Gastrocnemius medialis (tissue), 4 donors: ENCODE data around the gene PALLD. TPM values are rescaled to one million over a fixed set of nuclear protein-coding genes. Genes with fewer than 3 reads are reported as not detected.

Experiments
- ATAC-seq, 2 donors: fragments of 150-250 bp; one replicate each; pipeline ENCODE4 v1.9.1; 2016
- DNase-seq, 2 donors: peaks; one replicate each; pipeline ENCODE4 v3.0.0-alpha.2; 2019
- H3K27ac ChIP-seq, 4 donors: fragments of 200-600 bp; sonication (generic); 1 replicate in 1 of 4; 2 replicates in 3 of 4; pipeline ENCODE4 v1.5.1; 2016 to 2018; ENCODE audit warnings: mild to moderate bottlenecking in 2 of 4, moderate library complexity in 1 of 4
- H3K27me3 ChIP-seq, 3 donors: fragments of 200-600 bp; sonication (generic) in 2 of 3; 1 replicate in 1 of 3; 2 replicates in 2 of 3; pipeline versions ENCODE4 v1.5.1 to v1.6.0; 2016 to 2019; ENCODE audit warnings: mild to moderate bottlenecking in 1 of 3, moderate library complexity in 1 of 3
- H3K36me3 ChIP-seq, 2 donors: fragments of 200-600 bp; sonication (generic) in 1 of 2; one replicate each; pipeline ENCODE4 v1.5.1; 2017 to 2018
- H3K4me1 ChIP-seq, 2 donors: fragments of 200-600 bp; sonication (generic) in 1 of 2; one replicate each; pipeline ENCODE4 v1.5.1; 2016 to 2017; ENCODE audit warnings: mild to moderate bottlenecking in 2 of 2
- H3K4me3 ChIP-seq, 4 donors: fragments of 200-600 bp; sonication (generic) in 3 of 4; 1 replicate in 1 of 4; 2 replicates in 3 of 4; pipeline ENCODE4 v1.5.1; 2016 to 2019; ENCODE audit warnings: mild to moderate bottlenecking in 2 of 4
- H3K9me3 ChIP-seq, 3 donors: fragments of 200-600 bp; sonication (generic) in 2 of 3; 1 replicate in 1 of 3; 2 replicates in 2 of 3; pipeline ENCODE4 v1.5.1; 2016 to 2019
- CTCF ChIP-seq, 5 experiments: fragments of 450-650 bp in 3 of 5; fragments of 200-600 bp in 2 of 5; sonication (generic) in 2 of 5; IDR thresholded peaks in 4 of 5; conservative IDR thresholded peaks in 1 of 5; 1 replicate in 4 of 5; 2 replicates in 1 of 5; pipeline ENCODE4 v1.5.1; 2016 to 2019; ENCODE audit warnings: antibody characterized with exemption in 5 of 5, mild to moderate bottlenecking in 3 of 5, moderate library complexity in 3 of 5
- POLR2A ChIP-seq, 2 donors: fragments of 450-650 bp; IDR thresholded peaks; one replicate each; pipeline ENCODE4 v1.6.1; 2017; ENCODE audit warnings: antibody characterized with exemption in 2 of 2, mild to moderate bottlenecking in 2 of 2, moderate library complexity in 2 of 2
- in situ Hi-C, 4 donors: fragments of 200-750 bp; cut with MboI; loops; one replicate each; pipeline versions ENCODE4 v1.15.0 to v1.8.0; 2017; ENCODE audit warnings: low sequenced_read_pairs in 4 of 4
- intact Hi-C: fragments of 100-400 bp; cut with DNase I; formaldehyde crosslinking; loops from one replicate; pipeline ENCODE4 v1.15.1; 2023; ENCODE audit warnings: low total_unique reads
- total RNA-seq, 4 donors: library from RNA; depleted of rRNA; stranded (reverse); fragments of >200 nt; gene quantifications; one replicate each; pipeline versions ENCODE4 v1.1.0 to v1.2.3, GENCODE V29; 2016

Gene PALLD
- total RNA-seq, 4 donors from 2014 or later = 165 to 439 (median 319) TPM

- in situ Hi-C loops = loop anchor here in 2 of 4 donors (25.0 kb wide), 1 partner anchor 319 kb away; no protein-coding TSS in a partner anchor
- no peak overlapping the region for H3K27ac ChIP-seq
Measured at GRCh38 chr4:168593399-168593798, 96.5 kb downstream of the PALLD start.

GRCh38 chr4:168594121-168594520 is 97.3 kb downstream of the PALLD start:
- H3K4me1 ChIP-seq = peaks cover 10 to 22% of the 10 kb centered on the region in 2 donors
- TF ChIP-seq CTCF (IDR thresholded peaks at IDR 0.05 in 4 of 5, conservative IDR thresholded peaks at IDR 0.05 in 1 of 5) (no peak), POLR2A (IDR thresholded peaks at IDR 0.05) (no peak)

More at GRCh38 chr4:168593399-168593798, 96.5 kb downstream of the PALLD start:
- Histone ChIP-seq H3K9me3 (no peaks in the 10 kb centered on the region), H3K4me3 (no peak overlapping the region), H3K4me1 (peaks cover 13 to 22% of the 10 kb centered on the region in 2 donors), H3K36me3 (no peaks in the 10 kb centered on the region), H3K27me3 (no peaks in the 10 kb centered on the region)
- no peak for TF ChIP-seq POLR2A (IDR thresholded peaks at IDR 0.05)
- TF ChIP-seq CTCF (IDR thresholded peaks at IDR 0.05 in 4 of 5, conservative IDR thresholded peaks at IDR 0.05 in 1 of 5) = no peak
- intact Hi-C loops = loop anchor here (2.0 kb wide), 1 partner anchor 13 kb away; no protein-coding TSS in a partner anchor
- DNase-seq (no peak), ATAC-seq (no peak)

GRCh38 chr4:168598191-168598590 is 101.3 kb downstream of the PALLD start:
- in situ Hi-C loops = loop anchor here in 2 of 4 donors (25.0 kb wide), 1 partner anchor 314 kb away; no protein-coding TSS in a partner anchor
- no peak overlapping the region for H3K4me3 ChIP-seq
- H3K36me3 ChIP-seq = no peaks in the 10 kb centered on the region
- intact Hi-C loops = no loop called here
- no peak for TF ChIP-seq CTCF (IDR thresholded peaks at IDR 0.05 in 4 of 5, conservative IDR thresholded peaks at IDR 0.05 in 1 of 5)
- TF ChIP-seq POLR2A (IDR thresholded peaks at IDR 0.05) = no peak
- H3K27me3 ChIP-seq = no peaks in the 10 kb centered on the region
- no peaks in the 10 kb centered on the region for H3K9me3 ChIP-seq
- ATAC-seq (no peak), DNase-seq (no peak)
- no peak overlapping the region for H3K27ac ChIP-seq
- peaks cover 10 to 14% of the 10 kb centered on the region in 2 donors for H3K4me1 ChIP-seq

More at GRCh38 chr4:168594121-168594520, 97.3 kb downstream of the PALLD start:
- H3K9me3 ChIP-seq = no peaks in the 10 kb centered on the region
- no peak for ATAC-seq
- no peaks in the 10 kb centered on the region for H3K36me3 ChIP-seq
- in situ Hi-C loops = loop anchor here in 2 of 4 donors (25.0 kb wide), 1 partner anchor 318 kb away; no protein-coding TSS in a partner anchor
- no peak overlapping the region for H3K27ac ChIP-seq
- no peak overlapping the region for H3K4me3 ChIP-seq
- DNase-seq = no peak
- intact Hi-C loops = no loop called here
- no peaks in the 10 kb centered on the region for H3K27me3 ChIP-seq

GRCh38 chr4:168600796-168601583 is 104.1 kb downstream of the PALLD start:
- Histone ChIP-seq H3K27me3 (no peaks in the 10 kb centered on the region), H3K27ac (no peak overlapping the region), H3K36me3 (no peaks in the 10 kb centered on the region), H3K4me3 (no peak overlapping the region), H3K4me1 (peaks cover 21 to 25% of the 10 kb centered on the region in 2 donors), H3K9me3 (no peaks in the 10 kb centered on the region)
- in situ Hi-C loops = no loop called here
- intact Hi-C loops = no loop called here
- TF ChIP-seq POLR2A (IDR thresholded peaks at IDR 0.05) (no peak), CTCF (IDR thresholded peaks at IDR 0.05 in 4 of 5, conservative IDR thresholded peaks at IDR 0.05 in 1 of 5) (no peak)
- ATAC-seq = no peak
- no peak for DNase-seq
